Sigmoid colon (tissue), 4 donors: ENCODE data around the gene TCTN3.

Experiments
- CTCF ChIP-seq, 4 experiments: fragments of 450-650 bp in 3 of 4; fragments of 200-600 bp in 1 of 4; IDR thresholded peaks; one replicate each; pipeline ENCODE4 v1.5.1; 2016 to 2019; ENCODE audit warnings: antibody characterized with exemption in 4 of 4, mild to moderate bottlenecking in 3 of 4, moderate library complexity in 2 of 4
- EP300 ChIP-seq, 4 donors: sonication (generic); formaldehyde crosslinking; IDR thresholded peaks; one replicate each; pipeline ENCODE4 v1.6.1; 2017; ENCODE audit warnings: antibody characterized with exemption in 4 of 4
- POLR2A ChIP-seq, 2 donors: fragments of 450-650 bp; IDR thresholded peaks; one replicate each; pipeline ENCODE4 v1.6.1; 2016; ENCODE audit warnings: antibody characterized with exemption in 2 of 2, mild to moderate bottlenecking in 2 of 2, moderate library complexity in 2 of 2
- POLR2AphosphoS5 ChIP-seq, 4 donors: sonication (generic); formaldehyde crosslinking; IDR thresholded peaks; one replicate each; pipeline ENCODE4 v1.6.1; 2017; ENCODE audit warnings: antibody characterized with exemption in 4 of 4

DNA sequence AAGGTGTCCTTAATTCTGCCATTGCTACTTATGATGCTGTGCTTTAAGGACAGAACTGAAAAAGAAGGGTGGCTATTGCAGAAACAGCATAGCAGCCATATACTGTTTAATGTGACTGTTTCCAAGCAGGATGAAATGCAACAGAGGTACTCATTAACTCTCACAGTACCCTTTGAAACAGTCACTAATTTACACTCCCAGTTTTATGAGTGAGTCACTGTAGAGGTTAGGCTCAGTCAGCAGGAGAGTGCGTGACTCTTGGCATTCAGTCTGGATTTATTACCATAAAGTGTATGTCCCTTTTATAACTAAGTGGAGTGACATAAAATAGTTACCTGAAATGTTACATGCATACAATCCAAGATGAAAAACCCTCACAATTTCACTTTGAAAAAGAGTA is 64.9 kb downstream of the TCTN3 start:
- TF ChIP-seq CTCF (IDR thresholded peaks at IDR 0.05) (no peak), EP300 (IDR thresholded peaks at IDR 0.05) (no peak), POLR2A (IDR thresholded peaks at IDR 0.05) (no peak), POLR2AphosphoS5 (IDR thresholded peaks at IDR 0.05) (no peak)
